Trophoblast cell (in vitro differentiated cells and primary cell): ENCODE data around the gene TRIP13.

ENCODE experiments used
- DNase-seq, 2 donors: peaks; one replicate each; pipeline ENCODE4 v3.0.0-alpha.2; 2016
- H2AFZ ChIP-seq: 2 replicates; pipeline ENCODE4 v1.6.1; 2013; ENCODE audit warnings: low read length, moderate library complexity, mild to moderate bottlenecking; ENCODE audit not compliant: insufficient read depth, poor library complexity
- H2AK5ac ChIP-seq: 2 replicates; pipeline ENCODE4 v1.6.1; 2013; ENCODE audit warnings: mild to moderate bottlenecking, low read length
- H2BK120ac ChIP-seq: 2 replicates; pipeline ENCODE4 v1.6.1; 2013; ENCODE audit warnings: low read length, mild to moderate bottlenecking, moderate library complexity; ENCODE audit not compliant: insufficient read depth, poor library complexity
- H2BK12ac ChIP-seq: 2 replicates; pipeline ENCODE4 v1.6.1; 2013; ENCODE audit warnings: mild to moderate bottlenecking, low read length, moderate library complexity
- H2BK5ac ChIP-seq: 2 replicates; pipeline ENCODE4 v1.6.1; 2013; ENCODE audit warnings: low read length, low read depth, moderate library complexity, mild to moderate bottlenecking; ENCODE audit not compliant: poor library complexity
- H3K14ac ChIP-seq: 2 replicates; pipeline ENCODE4 v1.6.1; 2013; ENCODE audit warnings: mild to moderate bottlenecking, low read length
- H3K18ac ChIP-seq: 2 replicates; pipeline ENCODE4 v1.6.1; 2013; ENCODE audit warnings: mild to moderate bottlenecking, low read length
- H3K23ac ChIP-seq: 2 replicates; pipeline ENCODE4 v1.6.1; 2013; ENCODE audit warnings: low read length
- H3K27ac ChIP-seq: 2 replicates; pipeline ENCODE4 v1.5.1; 2013; ENCODE audit warnings: low read depth, mild to moderate bottlenecking, inconsistent platforms, low read length, moderate library complexity
- H3K27me3 ChIP-seq: 2 replicates; pipeline ENCODE4 v1.6.1; 2013; ENCODE audit warnings: inconsistent platforms, mild to moderate bottlenecking, low read length, moderate library complexity; ENCODE audit not compliant: insufficient read depth
- H3K36me3 ChIP-seq, 2 experiments: 1 replicate in 1 of 2; 2 replicates in 1 of 2; pipeline ENCODE4 v1.6.1; 2013; ENCODE audit warnings: low read length in 2 of 2, mild to moderate bottlenecking in 2 of 2, moderate library complexity in 1 of 2; ENCODE audit not compliant: insufficient read depth in 2 of 2, control insufficient read depth in 1 of 2
- H3K4ac ChIP-seq: 2 replicates; pipeline ENCODE4 v1.6.1; 2013; ENCODE audit warnings: low read depth, mild to moderate bottlenecking, low read length, moderate library complexity
- H3K4me1 ChIP-seq, 2 experiments: 1 replicate in 1 of 2; 2 replicates in 1 of 2; pipeline ENCODE4 v1.6.1; 2013; ENCODE audit warnings: low read length in 2 of 2, mild to moderate bottlenecking in 2 of 2, moderate library complexity in 1 of 2; ENCODE audit not compliant: insufficient read depth in 2 of 2, control insufficient read depth in 1 of 2
- H3K4me2 ChIP-seq: 2 replicates; pipeline ENCODE4 v1.6.1; 2013; ENCODE audit warnings: inconsistent platforms, mild to moderate bottlenecking, low read length, moderate library complexity
- H3K4me3 ChIP-seq: 2 replicates; pipeline ENCODE4 v1.5.1; 2013; ENCODE audit warnings: mild to moderate bottlenecking, low read depth, low read length, inconsistent platforms
- H3K79me1 ChIP-seq: one replicate; pipeline ENCODE4 v1.6.1; 2013; ENCODE audit warnings: low read length
- H3K79me2 ChIP-seq: 2 replicates; pipeline ENCODE4 v1.6.1; 2013; ENCODE audit warnings: low read length, mild to moderate bottlenecking; ENCODE audit not compliant: control insufficient read depth, insufficient read depth, poor library complexity
- H3K9ac ChIP-seq: 2 replicates; pipeline ENCODE4 v1.6.1; 2013; ENCODE audit warnings: mild to moderate bottlenecking, low read length
- H3K9me3 ChIP-seq: 2 replicates; pipeline ENCODE4 v1.6.1; 2013; ENCODE audit warnings: low read depth, mild to moderate bottlenecking, control low read depth, inconsistent platforms, low read length; ENCODE audit not compliant: insufficient read depth
- H4K12ac ChIP-seq: 2 replicates; pipeline ENCODE4 v1.6.1; 2013; ENCODE audit warnings: low read depth, mild to moderate bottlenecking, low read length, moderate library complexity
- H4K8ac ChIP-seq: 2 replicates; pipeline ENCODE4 v1.6.1; 2013; ENCODE audit warnings: low read depth, mild to moderate bottlenecking, low read length, moderate library complexity
- H4K91ac ChIP-seq: one replicate; pipeline ENCODE4 v1.6.1; 2013; ENCODE audit warnings: low read depth, mild to moderate bottlenecking, low read length, moderate library complexity
- WGBS: extraction: QIAGEN DNeasy Blood & Tissue Kit; methylation state at CpG from one replicate; pipeline ENCODE4 v1.1.7; 2013; ENCODE audit warnings: missing lambda C conversion rate; ENCODE audit not compliant: insufficient read length, insufficient coverage; ENCODE audit errors: extremely low coverage; 5-methylcytosine and 5-hydroxymethylcytosine counted together

The TRIP13 gene

GRCh38 chr5:883475-884181 is 9.1 kb upstream of the TRIP13 start:
- H3K9me3 ChIP-seq = no peaks in the 10 kb centered on the region
- H3K9ac ChIP-seq = no peak overlapping the region
- peaks cover 68 to 77% of the 10 kb centered on the region in 2 experiments for H3K36me3 ChIP-seq
- no CpG with 5 or more reads among the region's 29 CpGs for WGBS
- H3K27ac ChIP-seq = no peak overlapping the region
- H3K4me1 ChIP-seq = no peaks in the 10 kb centered on the region
- H3K4ac ChIP-seq = no peak overlapping the region
- no peak overlapping the region for H4K8ac ChIP-seq
- no peak overlapping the region for H2BK12ac ChIP-seq
- no peak for DNase-seq
- no peak overlapping the region for H3K4me2 ChIP-seq
- no peak overlapping the region for H2AK5ac ChIP-seq
- H3K14ac ChIP-seq = no peak overlapping the region
- H4K91ac ChIP-seq = no peak overlapping the region
- no peak overlapping the region for H2AFZ ChIP-seq
- no peak overlapping the region for H2BK120ac ChIP-seq
- no peak overlapping the region for H4K12ac ChIP-seq
- H3K79me1 ChIP-seq = no peaks in the 10 kb centered on the region
- no peaks in the 10 kb centered on the region for H3K79me2 ChIP-seq
- H3K27me3 ChIP-seq = no peaks in the 10 kb centered on the region
- H3K18ac ChIP-seq = no peak overlapping the region
- no peak overlapping the region for H3K23ac ChIP-seq
- H3K4me3 ChIP-seq = no peak overlapping the region
- H2BK5ac ChIP-seq = no peak overlapping the region

GRCh38 chr5:884345-885126 is 8.1 kb upstream of the TRIP13 start:
- H4K12ac ChIP-seq = peak overlapping the region; percentile 10
- WGBS = no CpG with 5 or more reads among the region's 16 CpGs
- no peaks in the 10 kb centered on the region for H3K9me3 ChIP-seq
- H3K4me1 ChIP-seq = no peaks in the 10 kb centered on the region
- no peak for DNase-seq
- no peaks in the 10 kb centered on the region for H3K79me1 ChIP-seq
- H3K4me3 ChIP-seq = no peak overlapping the region
- H3K18ac ChIP-seq = no peak overlapping the region
- no peak overlapping the region for H2BK5ac ChIP-seq
- no peaks in the 10 kb centered on the region for H3K27me3 ChIP-seq
- no peak overlapping the region for H2AFZ ChIP-seq
- H3K36me3 ChIP-seq = peaks cover 71 to 82% of the 10 kb centered on the region in 2 experiments
- no peak overlapping the region for H3K14ac ChIP-seq
- no peak overlapping the region for H3K9ac ChIP-seq
- peak overlapping the region; percentile 7 for H3K4ac ChIP-seq
- no peak overlapping the region for H4K91ac ChIP-seq
- no peak overlapping the region for H2BK120ac ChIP-seq
- no peak overlapping the region for H4K8ac ChIP-seq
- H3K23ac ChIP-seq = no peak overlapping the region
- H2BK12ac ChIP-seq = no peak overlapping the region
- H3K4me2 ChIP-seq = no peak overlapping the region
- H3K27ac ChIP-seq = no peak overlapping the region
- no peak overlapping the region for H2AK5ac ChIP-seq
- no peaks in the 10 kb centered on the region for H3K79me2 ChIP-seq

GRCh38 chr5:885127-885442 is 7.6 kb upstream of the TRIP13 start:
- Histone ChIP-seq H3K27ac (no peak overlapping the region), H3K4me2 (no peak overlapping the region), H2AFZ (no peak overlapping the region), H4K8ac (no peak overlapping the region), H3K9me3 (no peaks in the 10 kb centered on the region), H3K79me2 (no peaks in the 10 kb centered on the region), H3K14ac (no peak overlapping the region), H2BK12ac (no peak overlapping the region), H4K12ac (peak overlapping the region; percentile 10), H4K91ac (no peak overlapping the region), H2AK5ac (no peak overlapping the region), H3K23ac (no peak overlapping the region), H3K9ac (no peak overlapping the region), H3K4ac (no peak overlapping the region), H2BK5ac (no peak overlapping the region), H3K4me1 (no peaks in the 10 kb centered on the region), H2BK120ac (no peak overlapping the region), H3K79me1 (no peaks in the 10 kb centered on the region), H3K27me3 (no peaks in the 10 kb centered on the region), H3K36me3 (peaks cover 74 to 88% of the 10 kb centered on the region in 2 experiments), H3K18ac (no peak overlapping the region), H3K4me3 (no peak overlapping the region)
- no CpG with 5 or more reads among the region's 18 CpGs for WGBS
- DNase-seq = no peak

GRCh38 chr5:885529-885928 is 7.2 kb upstream of the TRIP13 start:
- Histone ChIP-seq H3K14ac (no peak overlapping the region), H2BK5ac (no peak overlapping the region), H3K9ac (no peak overlapping the region), H3K79me2 (no peaks in the 10 kb centered on the region), H3K4me1 (no peaks in the 10 kb centered on the region), H4K12ac (no peak overlapping the region), H3K27me3 (no peaks in the 10 kb centered on the region), H2BK120ac (no peak overlapping the region), H2AK5ac (no peak overlapping the region), H3K9me3 (no peaks in the 10 kb centered on the region), H3K4me3 (no peak overlapping the region), H3K23ac (no peak overlapping the region), H3K4ac (no peak overlapping the region), H2BK12ac (no peak overlapping the region), H3K79me1 (no peaks in the 10 kb centered on the region), H4K8ac (no peak overlapping the region), H2AFZ (no peak overlapping the region), H4K91ac (no peak overlapping the region), H3K4me2 (no peak overlapping the region), H3K36me3 (peaks cover 77 to 91% of the 10 kb centered on the region in 2 experiments), H3K27ac (no peak overlapping the region), H3K18ac (no peak overlapping the region)
- no CpG with 5 or more reads among the region's 13 CpGs for WGBS
- no peak for DNase-seq
